HL-60 (cell line): ENCODE measurements around the gene STXBP3.

Experiments used
- DNase-seq, 2 experiments: peaks; one replicate each; pipeline ENCODE4 v3.0.0-alpha.2; 2010 to 2020; ENCODE audit warnings: low read depth in 1 of 2, low spot score in 1 of 2
- H3K27ac ChIP-seq: fragments of 250-450 bp; sonication (Bioruptor Pico); replicated peaks from 2 replicates; pipeline ENCODE4 v1.5.1; 2020; ENCODE audit warnings: mild to moderate bottlenecking, moderate library complexity
- H3K27me3 ChIP-seq: fragments of 250-450 bp; sonication (Bioruptor Pico); 2 replicates; pipeline ENCODE4 v1.5.1; 2021; ENCODE audit warnings: mild to moderate bottlenecking, moderate library complexity; ENCODE audit not compliant: insufficient read depth, poor library complexity, severe bottlenecking
- H3K4me3 ChIP-seq: replicated peaks from 2 replicates; pipeline ENCODE4 v1.5.1; 2011; ENCODE audit warnings: mild to moderate bottlenecking, control low read depth, low read length; ENCODE audit not compliant: insufficient read depth
- CTCF ChIP-seq: IDR thresholded peaks from one replicate; pipeline ENCODE4 v1.5.1; 2011; ENCODE audit warnings: low read length, control low read depth, inconsistent platforms; ENCODE audit not compliant: insufficient read depth
- GABPA ChIP-seq: IDR thresholded peaks from 2 replicates; pipeline ENCODE4 v1.6.1; 2012; ENCODE audit warnings: low read depth
- POLR2AphosphoS5 ChIP-seq: IDR thresholded peaks from 2 replicates; pipeline ENCODE4 v1.6.1; 2012; ENCODE audit warnings: low read depth
- REST ChIP-seq: IDR thresholded peaks from 2 replicates; pipeline ENCODE4 v1.6.1; 2012; ENCODE audit warnings: low read depth; ENCODE audit not compliant: insufficient replicate concordance
- SPI1 ChIP-seq: IDR thresholded peaks from 2 replicates; pipeline ENCODE4 v1.6.1; 2012; ENCODE audit warnings: low read depth, mild to moderate bottlenecking, borderline replicate concordance

Gene STXBP3

GRCh38 chr1:108758796-108759195 lies 12.3 kb downstream of the STXBP3 start:
- no peak overlapping the region for H3K4me3 ChIP-seq
- TF ChIP-seq CTCF (no peak), GABPA (no peak), POLR2AphosphoS5 (no peak), REST (no peak), SPI1 (no peak)
- no peak overlapping the region for H3K27ac ChIP-seq
- no peak for DNase-seq
- no peaks in the 10 kb centered on the region for H3K27me3 ChIP-seq

GRCh38 chr1:108767115-108767514 lies 20.6 kb downstream of the STXBP3 start:
- no peak overlapping the region for H3K4me3 ChIP-seq
- H3K27me3 ChIP-seq: no peaks in the 10 kb centered on the region
- no peak overlapping the region for H3K27ac ChIP-seq
- TF ChIP-seq POLR2AphosphoS5: no peak
- no peak for TF ChIP-seq REST
- TF ChIP-seq CTCF: no peak
- TF ChIP-seq SPI1: no peak
- TF ChIP-seq GABPA: no peak
- DNase-seq: no peak

DNA sequence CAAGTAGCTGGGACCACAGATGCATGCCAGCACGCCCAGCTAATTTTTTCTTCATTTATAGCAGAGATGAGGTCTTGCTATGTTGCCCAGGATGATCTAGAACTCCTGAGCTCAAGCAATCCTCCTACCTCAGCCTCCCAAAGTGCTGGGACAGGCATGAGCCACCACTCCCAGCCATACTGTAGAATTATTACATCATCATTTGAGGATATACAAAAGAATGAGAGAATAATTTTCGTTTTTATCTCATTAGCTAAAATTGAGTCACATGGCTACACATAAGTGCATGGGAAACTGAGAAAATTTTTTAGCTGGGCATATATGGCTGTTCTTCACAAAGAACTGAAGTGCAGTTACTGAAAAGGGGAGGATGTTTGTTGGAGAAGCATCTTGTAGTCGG lies 21.2 kb downstream of the STXBP3 start:
- Histone ChIP-seq H3K27me3 (no peaks in the 10 kb centered on the region), H3K4me3 (no peak overlapping the region), H3K27ac (no peak overlapping the region)
- DNase-seq: no peak
- TF ChIP-seq REST (no peak), CTCF (no peak), GABPA (no peak), POLR2AphosphoS5 (no peak), SPI1 (no peak)
